Measurements from ENCODE around the gene BCL7C. TPM values are rescaled to one million over a fixed set of nuclear protein-coding genes. Genes with fewer than 3 reads are reported as not detected.

BCL7C gene
- total and polyA plus RNA-seq, 2 of the 13 experiments (the other 11 are each of a cell fraction or from before 2014, with no cell fraction given), result 17.7 to 33.8 TPM

GRCh38 chr16:30838876-30839471 lies 54.9 kb downstream of the BCL7C start (continued):
- TF ChIP-seq SOX5 (CRISPR knock-in tag; IDR thresholded peaks at IDR 0.05; ENCODE audit: borderline replicate concordance), result peak; percentile 98
- no peak for TF ChIP-seq TCF12 (IDR thresholded peaks at IDR 0.05)
- 0 out of 2 replicates have a peak, but pooled peaks have one; percentile 17 for TF ChIP-seq TCF12 (CRISPR knock-in tag; IDR thresholded peaks at IDR 0.05)
- no peak for TF ChIP-seq DBP (CRISPR knock-in tag; IDR thresholded peaks at IDR 0.05; ENCODE audit: not compliant biosample characterization)
- TF ChIP-seq NRL (CRISPR knock-in tag; IDR thresholded peaks at IDR 0.05; ENCODE audit: borderline replicate concordance), result no peak
- no peak for TF ChIP-seq ZNF207 (IDR thresholded peaks at IDR 0.05; ENCODE audit: borderline replicate concordance)
- TF ChIP-seq ZNF607 (CRISPR knock-in tag; IDR thresholded peaks at IDR 0.05; ENCODE audit: borderline replicate concordance), result no peak
- TF ChIP-seq STAT5B (CRISPR knock-in tag; IDR thresholded peaks at IDR 0.05), result no peak
- TF ChIP-seq SMC3 (IDR thresholded peaks at IDR 0.05; ENCODE audit: low read length), result peak; percentile 51; the same call in 1 of the 2 replicates
- 0 out of 2 replicates have a peak, but pooled peaks have one; percentile 40 for TF ChIP-seq HNF4G (IDR thresholded peaks at IDR 0.05; ENCODE audit: borderline replicate concordance, low read depth, low read length)
- no peak for TF ChIP-seq HNF4G (CRISPR knock-in tag; IDR thresholded peaks at IDR 0.05; ENCODE audit: borderline replicate concordance, low read depth)
- TF ChIP-seq NFE2L1 (CRISPR knock-in tag; IDR thresholded peaks at IDR 0.05; ENCODE audit: borderline replicate concordance), result no peak
- TF ChIP-seq ZNF441 (CRISPR knock-in tag; IDR thresholded peaks at IDR 0.05; ENCODE audit: borderline replicate concordance), result peak; percentile 17; the same call in 1 of the 2 replicates
- TF ChIP-seq HDAC1 (CRISPR knock-in tag; IDR thresholded peaks at IDR 0.05), result no peak
- TF ChIP-seq GRHL1 (CRISPR knock-in tag; conservative IDR thresholded peaks at IDR 0.05), result no peak
- no peak for TF ChIP-seq IKZF4 (CRISPR knock-in tag; IDR thresholded peaks at IDR 0.05; ENCODE audit: borderline replicate concordance, low read depth, not compliant biosample characterization)
- TF ChIP-seq ZNF224 (CRISPR knock-in tag; IDR thresholded peaks at IDR 0.05), result no peak
- TF ChIP-seq NR2F2 (IDR thresholded peaks at IDR 0.05; ENCODE audit: borderline replicate concordance, low read depth), result 0 out of 2 replicates have a peak, but pooled peaks have one; percentile 43
- TF ChIP-seq ZNF431 (CRISPR knock-in tag; IDR thresholded peaks at IDR 0.05; ENCODE audit: borderline replicate concordance, low read depth), result no peak
- 0 out of 2 replicates have a peak, but pooled peaks have one; percentile 27 for TF ChIP-seq ZBTB34 (CRISPR knock-in tag; IDR thresholded peaks at IDR 0.05)
- TF ChIP-seq GATAD2A (CRISPR knock-in tag; IDR thresholded peaks at IDR 0.05), result peak; percentile 95
- TF ChIP-seq ZNF75D (CRISPR knock-in tag; IDR thresholded peaks at IDR 0.05; ENCODE audit: borderline replicate concordance), result no peak
- 0 out of 2 replicates have a peak, but pooled peaks have one; percentile 39 for TF ChIP-seq RCOR2 (CRISPR knock-in tag; IDR thresholded peaks at IDR 0.05)
- TF ChIP-seq ZNF34 (CRISPR knock-in tag; IDR thresholded peaks at IDR 0.05; ENCODE audit: borderline replicate concordance), result no peak
- TF ChIP-seq PAWR (CRISPR knock-in tag; IDR thresholded peaks at IDR 0.05; ENCODE audit: borderline replicate concordance), result no peak
- no peak for TF ChIP-seq ZNF558 (CRISPR knock-in tag; IDR thresholded peaks at IDR 0.05; ENCODE audit: borderline replicate concordance)
- TF ChIP-seq ELF1 (CRISPR knock-in tag; IDR thresholded peaks at IDR 0.05), result no peak
- no peak for TF ChIP-seq ZNF746 (CRISPR knock-in tag; IDR thresholded peaks at IDR 0.05)

All from HepG2 (cell line).